Skin epidermis (tissue), 12 donors: ENCODE measurements around the gene SPTA1.
"Not testable (repeated sequence)": the region's sequence is repeated elsewhere in the genome, so short reads cannot be mapped to it uniquely, and the experiment has no call there.

Experiments used
- H3K27ac ChIP-seq, 21 experiments: fragments of 200-600 bp; sonication (generic) in 11 of 21; one replicate each; pipeline ENCODE4 v1.5.0; 2020; ENCODE audit warnings: mild to moderate bottlenecking in 3 of 21, inconsistent platforms in 2 of 21, moderate library complexity in 2 of 21
- H3K4me3 ChIP-seq, 7 experiments: fragments of 200-600 bp; sonication (generic) in 2 of 7; one replicate each; pipeline ENCODE4 v1.5.0; 2020; ENCODE audit warnings: inconsistent platforms in 2 of 7, mild to moderate bottlenecking in 2 of 7, moderate library complexity in 1 of 7

SPTA1 gene

DNA sequence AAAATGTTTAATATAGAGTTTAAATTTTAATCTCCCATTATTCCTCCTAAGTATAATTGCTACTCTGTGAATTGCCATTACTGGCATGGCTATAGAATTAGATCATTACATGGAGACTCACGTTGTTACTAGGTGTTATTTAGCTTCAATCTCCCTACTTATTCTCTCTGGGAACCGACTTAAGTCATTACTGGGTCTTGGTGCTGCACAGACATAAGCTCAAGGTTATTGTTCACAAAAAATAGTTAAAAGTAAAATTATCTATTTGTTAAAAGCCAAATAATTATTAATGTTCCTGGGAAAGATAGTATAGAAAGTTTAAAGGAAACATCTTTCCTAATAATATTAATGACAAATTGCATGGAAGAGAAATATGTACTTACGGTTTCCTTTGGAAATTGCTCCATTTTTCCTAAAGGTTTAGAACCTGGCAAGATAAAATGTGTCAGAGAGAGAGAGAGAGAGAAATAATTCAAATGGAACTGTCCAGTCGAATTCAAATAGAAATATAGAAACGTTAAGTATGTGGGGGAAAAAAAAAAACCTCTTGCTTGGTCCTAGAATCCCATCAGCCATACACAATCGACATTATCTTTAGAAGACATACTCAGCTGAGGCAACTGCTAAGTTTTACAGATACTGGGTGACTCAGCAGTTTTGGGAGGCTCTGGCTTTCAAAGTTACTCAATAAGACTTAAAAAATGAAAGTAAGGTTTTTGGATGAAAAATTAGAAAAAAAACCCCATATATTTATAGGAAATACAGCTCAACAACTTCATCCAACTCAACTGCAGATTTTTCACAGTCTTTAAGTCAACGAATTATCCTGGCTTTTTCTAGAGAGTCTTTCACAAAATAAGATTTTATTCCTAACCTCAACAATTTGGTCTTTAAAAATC, at the start of gene SPTA1:
TSS of gene SPTA1 (minus strand) at position 605 of the 899 bp plus-strand sequence. CDS start at position 407, 198 bp downstream.
- Histone ChIP-seq H3K27ac (no peak within 1 kb of the TSS), H3K4me3 (no peak within 1 kb of the TSS)

DNA sequence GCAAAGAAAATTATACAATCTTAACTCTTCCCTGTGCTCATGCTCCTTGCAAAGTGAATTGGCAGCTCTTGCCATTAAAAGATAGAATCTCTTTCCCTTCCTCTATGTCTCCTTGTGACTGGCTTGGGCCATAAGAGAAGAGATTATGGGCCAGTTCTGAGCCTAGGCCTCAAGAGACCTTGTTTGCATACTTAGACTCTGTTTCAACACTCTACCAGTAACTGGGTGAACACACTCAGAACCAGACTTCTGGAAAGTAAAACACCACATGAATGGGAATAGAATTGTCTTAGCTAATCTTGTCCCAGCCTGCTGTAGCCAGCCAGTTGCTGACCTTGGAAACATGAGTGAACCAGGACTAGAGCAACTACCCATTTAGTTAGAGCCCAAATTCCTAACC, 49.3 kb upstream of the SPTA1 start:
- Histone ChIP-seq H3K4me3 (no peak overlapping the region), H3K27ac (no peak overlapping the region)

DNA sequence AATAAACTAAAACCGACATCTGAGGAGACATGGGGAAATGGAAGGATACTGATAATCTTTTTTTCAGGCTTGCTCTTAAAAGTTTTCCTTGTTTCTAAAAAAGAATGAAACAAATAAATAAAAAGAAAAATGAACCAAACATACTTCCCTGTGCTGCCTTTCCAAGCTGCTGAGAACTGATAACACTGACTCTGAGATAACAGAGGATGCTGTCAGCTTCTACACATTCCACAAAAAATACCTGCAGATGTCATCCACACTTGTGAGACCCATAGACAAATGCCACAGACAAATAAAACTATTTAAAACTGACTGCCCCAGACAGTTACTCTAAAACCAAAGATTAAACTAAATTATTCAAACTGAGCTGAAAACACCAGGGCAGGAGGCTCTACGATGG, 46.0 kb upstream of the SPTA1 start:
- H3K27ac ChIP-seq: no peak overlapping the region

DNA sequence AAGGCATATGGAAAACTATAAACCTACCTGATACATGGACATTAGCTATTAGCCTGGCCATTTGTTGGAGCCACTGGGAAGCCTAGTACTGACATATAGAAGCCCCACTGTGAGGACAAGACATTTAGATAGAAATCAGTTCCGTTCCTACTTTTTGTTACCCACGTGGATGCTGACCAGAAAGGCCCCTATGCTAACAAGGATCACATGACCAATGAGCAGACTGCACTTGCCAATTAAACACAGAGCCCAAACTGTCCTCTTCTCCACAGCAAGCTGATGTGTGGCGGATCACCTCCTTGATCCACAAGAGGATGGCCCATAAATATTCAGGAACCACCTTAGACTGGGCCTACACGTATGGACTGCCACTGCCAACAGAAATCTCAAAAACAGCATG, 45.2 kb upstream of the SPTA1 start:
- Histone ChIP-seq H3K4me3 (no peak overlapping the region), H3K27ac (no peak overlapping the region)

More for the DNA sequence above, 46.0 kb upstream of the SPTA1 start:
- H3K4me3 ChIP-seq: no peak overlapping the region

DNA sequence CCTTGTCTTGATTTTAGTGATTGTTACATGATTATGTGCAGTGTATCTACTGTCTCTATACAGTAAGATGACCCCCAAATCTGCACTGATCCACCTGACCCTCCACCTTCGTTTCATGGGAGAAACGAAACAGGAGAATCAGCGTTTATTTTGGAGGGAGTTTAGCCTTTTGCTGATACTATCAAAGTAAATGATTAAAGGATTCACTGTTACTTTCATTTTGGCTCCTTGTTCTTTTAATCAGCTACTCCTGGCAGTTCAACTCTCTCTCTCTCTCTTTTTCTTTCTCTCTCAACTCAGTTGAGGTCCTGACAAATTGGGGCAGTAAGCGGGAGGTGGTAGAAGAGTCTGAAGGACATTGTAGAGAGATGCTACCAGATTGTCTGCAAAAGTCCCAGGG, 43.9 kb upstream of the SPTA1 start:
- H3K27ac ChIP-seq: no peak overlapping the region
- H3K4me3 ChIP-seq: no peak overlapping the region

DNA sequence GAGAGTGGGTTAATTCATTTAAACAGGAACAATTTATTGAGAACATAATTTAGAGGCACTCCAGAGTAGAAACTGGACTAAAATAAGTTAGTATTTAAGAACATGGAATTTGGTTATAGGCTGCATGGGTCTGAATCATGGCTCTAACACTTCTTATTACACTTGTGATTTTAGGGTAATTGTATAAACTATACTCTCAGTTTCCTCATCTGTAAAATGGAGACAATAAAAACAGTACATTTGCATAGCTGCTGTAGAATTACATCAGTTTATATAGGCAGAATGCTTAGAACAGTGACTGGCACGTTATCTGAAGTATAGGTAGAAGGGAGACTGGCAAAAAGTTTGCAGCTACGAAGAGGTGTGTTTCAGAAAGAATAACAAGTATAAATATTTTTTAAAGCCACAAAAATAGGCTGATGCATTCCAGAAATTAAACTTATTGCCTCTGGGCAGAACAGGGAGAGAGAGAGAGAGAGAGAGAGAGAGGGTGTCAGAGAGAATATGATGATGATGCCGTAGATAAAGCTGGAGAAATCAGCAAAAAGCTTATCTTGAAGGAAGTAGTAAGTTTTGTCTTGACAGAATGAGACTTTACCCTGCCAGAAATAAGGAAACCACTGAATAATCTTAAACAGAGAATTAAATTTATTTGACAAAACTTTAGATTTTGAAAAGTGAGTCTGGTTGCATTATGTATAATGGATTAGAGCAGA, 42.2 kb upstream of the SPTA1 start:
- Histone ChIP-seq H3K27ac (no peak overlapping the region), H3K4me3 (no peak overlapping the region)

DNA sequence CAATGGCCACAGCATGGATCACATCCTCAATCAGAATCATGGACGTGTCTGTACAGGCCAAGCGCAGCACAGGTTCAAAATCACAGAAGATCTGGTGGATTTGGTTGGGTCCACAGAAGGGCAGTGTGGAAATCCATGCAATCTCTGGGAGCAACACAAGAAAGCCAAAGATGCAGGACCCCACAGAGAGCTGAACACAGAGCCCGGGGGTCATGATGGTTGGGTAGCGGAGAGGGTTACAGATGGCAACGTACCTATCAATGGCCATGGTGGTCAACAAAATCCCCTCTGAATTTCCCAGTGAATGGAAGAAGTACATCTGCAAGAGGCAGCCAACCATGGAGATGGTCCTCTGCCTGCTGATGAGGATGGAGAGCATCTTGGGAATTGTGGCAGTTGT, 37.9 kb upstream of the SPTA1 start:
- Histone ChIP-seq H3K4me3 (no peak overlapping the region), H3K27ac (no peak overlapping the region)

DNA sequence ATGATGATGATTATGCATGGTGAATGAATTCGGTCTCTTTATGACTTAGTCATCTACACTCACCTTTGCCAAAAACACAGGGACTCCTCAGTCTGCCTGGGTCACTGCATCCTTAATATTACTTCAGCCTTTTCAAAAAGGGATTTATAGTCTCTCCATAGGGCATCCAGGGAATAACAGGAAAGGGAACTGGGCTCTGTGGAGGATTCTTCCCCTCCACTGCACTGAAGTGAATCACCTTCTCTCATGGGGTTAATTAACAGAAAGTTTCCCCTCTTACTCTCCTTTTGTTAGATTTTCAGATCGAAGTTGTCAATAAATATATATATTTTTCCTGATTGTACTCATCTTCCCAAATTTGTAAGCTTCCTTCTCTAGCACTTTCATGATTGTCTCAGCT, 34.1 kb upstream of the SPTA1 start, which contains the start of gene OR6K3:
TSS of gene OR6K3 (minus strand) at position 101 of the 400 bp plus-strand sequence. CDS start 2,605 bp downstream, outside the sequence.
- Histone ChIP-seq H3K27ac (no peak within 1 kb of the TSS), H3K4me3 (no peak within 1 kb of the TSS)

DNA sequence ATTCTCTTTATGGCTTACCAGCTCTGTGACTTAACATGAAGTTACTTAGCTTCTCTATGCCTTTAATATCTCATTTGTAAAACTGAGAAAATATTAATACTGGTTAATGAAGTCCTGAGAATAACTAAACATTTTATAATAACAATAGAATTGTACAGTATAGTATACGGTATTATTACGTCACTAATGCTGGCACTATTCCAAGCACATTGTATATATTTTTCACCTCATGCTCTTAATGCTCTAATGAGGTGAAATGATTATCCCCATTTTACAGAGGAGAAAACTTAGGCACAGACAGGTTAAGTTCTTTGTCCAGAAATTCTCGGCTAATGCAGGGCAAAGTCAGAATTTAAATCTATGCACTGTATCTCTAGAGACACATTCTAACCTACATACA, 33.1 kb upstream of the SPTA1 start:
- Histone ChIP-seq H3K4me3 (no peak overlapping the region), H3K27ac (no peak overlapping the region)

DNA sequence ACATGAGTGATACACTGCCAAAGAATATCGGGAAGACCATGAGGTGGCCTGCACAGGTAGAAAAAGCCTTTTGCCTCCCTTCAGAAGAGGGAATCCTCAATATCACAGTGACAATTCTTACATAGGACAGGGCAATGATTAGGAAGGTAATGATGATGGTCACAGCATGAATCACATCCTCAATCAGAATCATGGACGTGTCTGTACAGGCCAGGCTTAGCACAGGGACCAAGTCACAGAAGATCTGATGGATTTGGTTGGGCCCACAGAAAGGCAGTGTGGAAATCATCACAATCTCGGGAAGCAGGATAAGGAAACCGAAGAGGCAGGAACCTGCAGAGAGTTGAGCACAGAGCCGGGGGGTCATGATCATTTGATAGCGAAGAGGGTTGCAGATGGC, 30.8 kb upstream of the SPTA1 start:
- Histone ChIP-seq H3K4me3 (no peak overlapping the region), H3K27ac (no peak overlapping the region)

DNA sequence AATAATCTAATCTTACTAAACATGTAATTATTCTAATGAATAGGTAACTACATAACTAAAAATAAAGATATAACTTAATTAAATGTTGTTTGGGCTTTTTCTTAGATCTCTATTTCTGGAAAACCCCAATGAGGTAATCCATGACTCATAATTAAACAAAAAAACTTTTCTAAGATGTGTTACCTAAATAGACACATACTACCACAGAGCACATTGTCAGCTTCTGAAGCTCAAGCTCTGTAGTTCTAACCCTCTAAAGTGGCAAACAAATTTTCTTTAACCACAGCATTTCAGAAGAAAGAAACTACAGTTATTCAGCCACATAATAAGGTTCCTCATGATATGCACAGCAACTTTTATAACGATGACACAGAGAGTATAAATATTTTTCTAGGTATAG, 29.8 kb upstream of the SPTA1 start:
- Histone ChIP-seq H3K27ac (no peak overlapping the region), H3K4me3 (no peak overlapping the region)

DNA sequence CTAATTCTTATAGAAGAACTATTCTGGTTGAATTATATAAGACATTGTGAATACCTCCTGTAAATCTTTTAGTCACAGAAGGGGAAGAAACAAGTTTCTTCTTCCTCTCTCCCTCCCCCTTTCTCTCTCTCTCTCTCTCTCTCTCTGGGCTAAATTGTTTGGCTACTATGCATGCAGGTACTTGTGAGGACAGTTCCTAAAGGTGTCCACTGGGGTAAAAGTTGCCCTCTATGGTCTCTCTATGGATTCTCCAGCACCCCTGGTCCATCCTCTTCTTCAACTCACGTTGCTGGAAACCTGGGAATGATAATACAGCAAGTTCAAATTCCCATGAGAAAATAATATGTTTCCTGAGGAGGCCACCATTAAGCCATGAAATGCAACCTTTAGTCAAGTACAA, 28.2 kb upstream of the SPTA1 start:
- Histone ChIP-seq H3K4me3 (no peak overlapping the region), H3K27ac (no peak overlapping the region)

DNA sequence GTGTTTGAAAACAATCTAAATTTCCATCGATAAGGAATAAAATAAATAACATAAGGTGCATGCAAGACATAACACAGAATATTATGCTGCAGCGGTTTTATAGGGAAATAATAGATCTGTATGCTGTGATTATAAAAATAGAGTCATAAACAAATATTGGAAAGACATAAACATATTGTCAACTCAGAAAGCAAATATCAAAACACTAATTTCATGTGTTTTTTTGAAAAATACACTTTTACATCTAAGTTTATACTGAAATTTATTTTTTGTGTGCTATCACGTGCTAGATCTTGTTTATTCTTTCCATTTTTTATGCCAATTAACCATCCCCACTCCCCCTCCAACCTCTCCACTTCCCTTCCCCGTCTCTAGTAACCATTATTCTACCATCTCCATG, 24.6 kb upstream of the SPTA1 start:
- Histone ChIP-seq H3K4me3 (no peak overlapping the region), H3K27ac (no peak overlapping the region)

DNA sequence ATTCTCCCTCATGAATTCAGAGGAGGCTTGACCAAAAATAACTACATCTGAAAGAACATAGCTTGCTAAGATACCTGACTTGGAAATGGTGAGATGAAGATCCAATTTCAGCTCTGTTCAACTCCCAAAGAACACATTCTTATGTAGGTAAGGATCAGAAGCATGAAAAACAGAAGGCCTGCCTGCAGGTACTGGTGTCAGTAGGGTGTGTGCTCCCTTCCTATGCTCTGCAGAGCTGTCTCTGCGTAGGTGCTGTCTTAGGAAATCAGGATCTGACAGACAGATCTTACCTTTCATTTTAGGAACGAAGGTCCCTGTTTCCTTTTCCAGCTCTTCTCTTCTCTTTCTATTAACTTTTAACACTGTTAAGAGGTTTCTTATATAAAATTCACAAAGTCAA, 19.6 kb upstream of the SPTA1 start:
- no peak overlapping the region for H3K4me3 ChIP-seq

DNA sequence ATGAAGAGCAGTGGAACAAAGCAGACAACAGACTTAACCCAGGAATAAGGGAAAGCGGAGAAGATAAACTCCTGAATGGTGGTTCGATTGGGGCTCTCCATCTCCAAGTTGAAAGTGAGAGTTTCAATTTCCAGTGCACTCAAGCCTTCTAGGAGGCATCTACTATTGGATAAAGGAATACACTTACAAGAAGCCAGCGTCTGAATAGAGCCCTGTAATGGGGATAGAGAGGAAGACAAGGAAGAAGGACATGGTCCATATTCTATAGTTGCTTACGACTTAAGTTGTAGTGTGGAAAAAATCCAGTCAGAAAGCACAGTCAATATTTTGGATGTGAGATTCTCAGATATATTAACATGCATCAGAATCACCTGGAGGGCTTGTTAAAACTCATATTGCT, 14.0 kb upstream of the SPTA1 start, which contains the start of gene OR6K2:
TSS of gene OR6K2 (minus strand) at position 101 of the 400 bp plus-strand sequence. CDS start at position 101, 0 bp downstream.
- no peak within 1 kb of the TSS for H3K4me3 ChIP-seq

More for the DNA sequence above, 19.6 kb upstream of the SPTA1 start:
- H3K27ac ChIP-seq: no peak overlapping the region

DNA sequence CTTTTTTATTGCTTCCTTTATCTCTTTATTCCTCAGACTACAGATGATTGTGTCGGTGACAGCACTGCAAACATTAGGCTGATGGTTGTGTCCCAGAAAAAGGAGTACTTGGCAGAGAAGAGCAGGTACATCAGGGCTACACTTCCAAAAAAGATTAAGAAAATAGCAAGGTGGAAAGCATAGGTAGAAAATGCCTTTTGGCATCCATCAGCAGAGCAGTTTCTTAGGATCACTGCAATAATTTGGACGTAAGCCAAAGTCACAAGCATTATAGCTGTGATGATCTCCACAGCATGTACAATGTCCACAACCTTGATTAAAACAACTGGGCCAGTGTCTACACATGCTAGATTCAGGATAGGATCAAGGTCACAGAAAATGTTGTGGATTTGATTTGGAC, 8.1 kb upstream of the SPTA1 start:
- H3K27ac ChIP-seq: no peak overlapping the region

More for the DNA sequence above, 14.0 kb upstream of the SPTA1 start, which contains the start of gene OR6K2:
- H3K27ac ChIP-seq: no peak within 1 kb of the TSS

DNA sequence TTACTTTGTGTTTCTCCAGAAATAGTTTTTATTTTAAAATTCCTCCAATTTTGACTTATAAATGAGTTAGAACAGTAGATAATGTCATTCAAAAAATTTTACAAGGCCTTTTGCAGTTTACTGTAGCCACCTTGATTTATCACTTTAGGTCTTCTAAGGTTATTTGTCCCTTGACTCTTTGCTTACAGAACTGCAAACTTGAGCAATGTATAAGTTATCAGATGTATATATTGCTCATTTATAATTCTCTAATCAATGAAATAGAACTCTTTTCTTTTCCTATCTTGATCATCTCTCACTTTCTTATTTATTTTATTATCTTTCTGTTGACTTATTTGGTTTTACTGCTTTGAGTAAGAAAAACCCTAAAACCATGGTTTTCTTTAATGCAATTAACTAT, 5.8 kb upstream of the SPTA1 start:
- Histone ChIP-seq H3K4me3 (no peak overlapping the region), H3K27ac (no peak overlapping the region)

More for the DNA sequence above, 8.1 kb upstream of the SPTA1 start:
- H3K4me3 ChIP-seq: no peak overlapping the region

DNA sequence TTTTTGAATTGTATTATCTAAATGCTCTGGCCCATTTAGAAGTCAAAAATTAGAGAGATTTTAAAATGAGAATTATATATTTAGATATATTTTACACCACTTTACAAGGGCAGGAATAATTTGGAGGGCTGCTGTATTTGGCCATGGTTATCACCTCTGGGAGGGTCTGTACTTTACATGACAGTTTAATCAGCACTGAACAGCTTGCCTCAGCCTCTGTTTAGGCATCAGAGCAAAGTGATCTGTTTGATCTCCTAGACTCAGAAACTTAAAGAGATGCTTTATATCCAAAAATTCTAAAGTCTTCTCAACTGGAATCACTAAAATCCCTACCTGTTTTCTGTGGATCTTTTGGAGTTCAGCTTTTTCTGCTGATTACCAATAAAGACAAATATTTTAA, 5.4 kb upstream of the SPTA1 start:
- Histone ChIP-seq H3K4me3 (no peak overlapping the region), H3K27ac (no peak overlapping the region)

DNA sequence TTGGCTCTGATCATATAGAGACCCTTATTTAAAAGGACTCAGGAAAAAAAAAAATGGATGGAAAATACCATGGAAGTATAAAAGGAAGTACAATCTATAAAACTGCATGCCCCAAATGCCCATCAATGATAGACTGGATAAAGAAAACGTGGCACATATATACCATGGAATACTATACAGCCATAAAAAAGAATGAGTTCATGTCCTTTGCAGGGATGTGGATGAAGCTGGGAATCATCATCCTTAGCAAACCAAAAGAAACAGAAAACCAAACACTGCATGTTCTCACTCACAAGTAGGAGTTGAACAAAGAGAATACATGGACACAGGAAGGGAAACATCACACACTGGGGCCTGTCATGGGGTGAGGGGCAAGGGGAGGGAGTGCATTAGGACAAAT, 4.6 kb upstream of the SPTA1 start:
- H3K27ac ChIP-seq, H3K4me3 ChIP-seq: not testable (repeated sequence)

DNA sequence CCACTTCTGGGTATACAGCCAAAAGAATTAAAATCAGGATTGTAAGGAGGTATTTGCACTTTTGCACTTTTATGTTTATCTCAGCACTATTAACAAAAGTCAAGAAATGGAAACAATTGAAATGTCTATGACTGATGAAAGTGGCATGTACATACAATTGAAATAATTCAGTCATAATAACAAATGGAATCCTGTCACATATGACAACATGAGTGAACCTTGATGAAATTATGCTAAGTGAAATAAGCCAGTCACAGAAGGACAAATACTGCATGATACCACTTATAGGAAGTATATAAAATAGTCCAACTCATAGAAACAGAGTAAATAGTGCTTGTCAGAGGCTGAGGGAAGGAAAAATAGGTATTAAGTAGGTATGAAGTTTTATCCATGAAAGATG, 3.4 kb upstream of the SPTA1 start:
- H3K27ac ChIP-seq: no peak overlapping the region

DNA sequence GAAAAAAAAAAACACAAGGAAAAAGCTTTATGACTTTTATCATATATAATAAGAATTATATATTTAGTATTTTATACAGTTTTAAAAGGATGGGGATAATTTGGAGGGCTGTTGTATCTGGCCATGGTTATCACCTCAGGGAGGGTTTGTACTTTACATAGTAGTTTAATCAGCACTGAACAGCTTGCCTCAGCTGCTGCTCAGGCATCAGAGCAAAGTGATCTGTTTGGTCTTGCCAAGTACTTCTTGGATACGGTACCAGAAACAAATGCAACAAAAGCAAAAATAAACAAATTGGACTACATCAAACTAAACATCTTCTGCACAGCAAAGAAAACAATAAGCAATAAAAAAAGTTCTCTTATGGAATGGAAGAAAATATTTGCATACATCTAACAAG, 2.6 kb upstream of the SPTA1 start:
- no peak overlapping the region for H3K4me3 ChIP-seq
- H3K27ac ChIP-seq: no peak overlapping the region

More for the DNA sequence above, 3.4 kb upstream of the SPTA1 start:
- no peak overlapping the region for H3K4me3 ChIP-seq
